GM23338 (cell line): Measurements from ENCODE around the gene DPYSL5. TPM values are rescaled to one million over a fixed set of nuclear protein-coding genes. Genes with fewer than 3 reads are reported as not detected.

Experiments used
- ATAC-seq: fragments of 200-7000 bp; cut with Tn5 transposase; 3 replicates; pipeline ENCODE4 v1.9.1; 2020
- DNase-seq: peaks from one replicate; pipeline ENCODE4 v3.0.0-alpha.2; 2015; ENCODE audit warnings: low spot score
- H2AFZ ChIP-seq: fragments of 200-600 bp; sonication (generic); 2 replicates; pipeline ENCODE4 v1.8.0; 2016; ENCODE audit warnings: antibody characterized with exemption, mild to moderate bottlenecking, moderate library complexity
- H3F3A ChIP-seq: fragments of 200-600 bp; sonication (generic); replicated peaks from 2 replicates; pipeline ENCODE4 v1.8.0; 2017; ENCODE audit warnings: antibody characterized with exemption, mixed run types, low read depth
- H3K27ac ChIP-seq: fragments of 200-600 bp; sonication (generic); 2 replicates; pipeline ENCODE4 v1.6.1; 2016; ENCODE audit warnings: low read depth
- H3K27me3 ChIP-seq: fragments of 200-600 bp; sonication (generic); 2 replicates; pipeline ENCODE4 v1.8.0; 2016; ENCODE audit warnings: mild to moderate bottlenecking, mixed run types, moderate library complexity; ENCODE audit not compliant: insufficient read depth
- H3K36me3 ChIP-seq: fragments of 200-600 bp; sonication (generic); 2 replicates; pipeline ENCODE4 v1.8.0; 2016; ENCODE audit warnings: mild to moderate bottlenecking; ENCODE audit not compliant: insufficient read depth
- H3K4me1 ChIP-seq: fragments of 200-600 bp; sonication (generic); 2 replicates; pipeline ENCODE4 v1.8.0; 2016; ENCODE audit warnings: mild to moderate bottlenecking, moderate library complexity; ENCODE audit not compliant: insufficient read depth
- H3K4me2 ChIP-seq: fragments of 200-600 bp; sonication (generic); 2 replicates; pipeline ENCODE4 v1.7.1; 2017; ENCODE audit warnings: mixed run types
- H3K4me3 ChIP-seq: fragments of 200-600 bp; sonication (generic); 2 replicates; pipeline ENCODE4 v1.6.1; 2016; ENCODE audit warnings: mixed run types
- H3K79me2 ChIP-seq: fragments of 200-600 bp; sonication (generic); replicated peaks from 2 replicates; pipeline ENCODE4 v1.8.0; 2017; ENCODE audit warnings: mild to moderate bottlenecking; ENCODE audit not compliant: insufficient read depth
- H3K9me2 ChIP-seq: fragments of 200-600 bp; sonication (generic); 2 replicates; pipeline ENCODE4 v1.8.0; 2017; ENCODE audit not compliant: insufficient read depth
- H4K20me1 ChIP-seq: fragments of 200-600 bp; sonication (generic); replicated peaks from 2 replicates; pipeline ENCODE4 v1.8.0; 2017; ENCODE audit warnings: mild to moderate bottlenecking; ENCODE audit not compliant: insufficient read depth
- H3K27ac Mint-ChIP-seq: 2 replicates; pipeline ENCODE4 v1.8.0; 2020; ENCODE audit warnings: inconsistent platforms, mild to moderate bottlenecking, moderate library complexity, mixed read lengths
- H3K27me3 Mint-ChIP-seq: 3 replicates; pipeline ENCODE4 v1.8.0; 2022; ENCODE audit warnings: low read depth, mild to moderate bottlenecking, moderate library complexity, mixed read lengths, inconsistent platforms; ENCODE audit not compliant: insufficient read depth, poor library complexity
- H3K36me3 Mint-ChIP-seq: 3 replicates; pipeline ENCODE4 v1.8.0; 2021; ENCODE audit warnings: low read depth, mild to moderate bottlenecking, inconsistent platforms, moderate library complexity, mixed read lengths
- H3K4me1 Mint-ChIP-seq: 3 replicates; pipeline ENCODE4 v1.8.0; 2020; ENCODE audit warnings: mild to moderate bottlenecking, inconsistent platforms, mixed read lengths
- H3K4me3 Mint-ChIP-seq: 3 replicates; pipeline ENCODE4 v1.8.0; 2021; ENCODE audit warnings: moderate library complexity, mild to moderate bottlenecking, inconsistent platforms, mixed read lengths
- H3K9me3 Mint-ChIP-seq: 3 replicates; pipeline ENCODE4 v1.8.0; 2020; ENCODE audit warnings: moderate library complexity, mild to moderate bottlenecking, inconsistent platforms, mixed read lengths
- CREB1 ChIP-seq: fragments of 250-450 bp; sonication (Bioruptor Pico); IDR thresholded peaks from 2 replicates; pipeline ENCODE4 v1.5.0; 2020; ENCODE audit warnings: low read depth, mild to moderate bottlenecking, moderate library complexity
- EZH2 ChIP-seq: fragments of 200-600 bp; sonication (generic); IDR thresholded peaks from one replicate; pipeline ENCODE4 v1.8.0; 2017; ENCODE audit warnings: antibody characterized with exemption, mild to moderate bottlenecking, low read depth; ENCODE audit not compliant: unreplicated experiment
- EZH2phosphoT487 ChIP-seq: fragments of 200-600 bp; sonication (generic); IDR thresholded peaks from one replicate; pipeline ENCODE4 v1.8.1; 2018; ENCODE audit warnings: antibody characterized with exemption; ENCODE audit not compliant: unreplicated experiment
- JUNB ChIP-seq: IDR thresholded peaks from one replicate; pipeline ENCODE4 v1.6.1; 2016; ENCODE audit warnings: antibody characterized with exemption; ENCODE audit not compliant: unreplicated experiment
- NANOG ChIP-seq: IDR thresholded peaks from 2 replicates; pipeline ENCODE4 v1.6.1; 2016; ENCODE audit warnings: antibody characterized with exemption, borderline replicate concordance
- POLR2AphosphoS5 ChIP-seq: IDR thresholded peaks from 2 replicates; pipeline ENCODE4 v1.6.1; 2016; ENCODE audit warnings: antibody characterized with exemption, low read depth
- STAT1 ChIP-seq: IDR thresholded peaks from one replicate; pipeline ENCODE4 v1.6.1; 2016; ENCODE audit warnings: antibody characterized with exemption; ENCODE audit not compliant: unreplicated experiment
- ZNF114 ChIP-seq: fragments of 250-450 bp; sonication (Bioruptor Pico); IDR thresholded peaks from 2 replicates; pipeline ENCODE4 v1.5.0; 2020; ENCODE audit warnings: mild to moderate bottlenecking, moderate library complexity
- ZNF331 ChIP-seq: fragments of 250-450 bp; sonication (Bioruptor Pico); IDR thresholded peaks from 2 replicates; pipeline ENCODE4 v1.5.0; 2020; ENCODE audit warnings: low read depth, mild to moderate bottlenecking, moderate library complexity
- polyA plus RNA-seq: library from polyadenylated mRNA; unstranded; fragments of >200 nt; fragmentation: Nextera tagmentation; extraction: Ambion mirVana; gene quantifications from 2 replicates; pipeline ENCODE4 v1.2.1, GENCODE V29; 2016
- total RNA-seq: library from RNA; depleted of rRNA; stranded (reverse); fragments of >200 nt; shearing (Covaris generic); gene quantifications from 2 replicates; pipeline ENCODE4 v1.2.3, GENCODE V29; 2014
- TF ChIP-seq, protein P1 (sequence below): IDR thresholded peaks from 2 replicates; pipeline ENCODE4 v1.6.1; 2016; ENCODE audit warnings: antibody characterized with exemption
- TF ChIP-seq, protein P2 (sequence below): IDR thresholded peaks from one replicate; pipeline ENCODE4 v1.6.1; 2018; ENCODE audit warnings: antibody characterized with exemption; ENCODE audit not compliant: unreplicated experiment
- TF ChIP-seq, protein P3 (sequence below), 2 experiments: fragments of 200-600 bp in 1 of 2; sonication (generic) in 1 of 2; conservative IDR thresholded peaks; 2 replicates each; pipeline versions ENCODE4 v1.5.1 to v1.6.1; 2016 to 2017; ENCODE audit warnings: antibody characterized with exemption in 2 of 2, low read depth in 2 of 2, mild to moderate bottlenecking in 2 of 2, moderate library complexity in 1 of 2
- TF ChIP-seq, protein P4 (sequence below): fragments of 250-450 bp; sonication (Bioruptor Pico); IDR thresholded peaks from 2 replicates; pipeline ENCODE4 v1.5.0; 2020; ENCODE audit warnings: mild to moderate bottlenecking, moderate library complexity

The DPYSL5 gene
- total and polyA plus RNA-seq, 2 experiments from 2014 or later: 3.1 to 8.1 TPM

DNA sequence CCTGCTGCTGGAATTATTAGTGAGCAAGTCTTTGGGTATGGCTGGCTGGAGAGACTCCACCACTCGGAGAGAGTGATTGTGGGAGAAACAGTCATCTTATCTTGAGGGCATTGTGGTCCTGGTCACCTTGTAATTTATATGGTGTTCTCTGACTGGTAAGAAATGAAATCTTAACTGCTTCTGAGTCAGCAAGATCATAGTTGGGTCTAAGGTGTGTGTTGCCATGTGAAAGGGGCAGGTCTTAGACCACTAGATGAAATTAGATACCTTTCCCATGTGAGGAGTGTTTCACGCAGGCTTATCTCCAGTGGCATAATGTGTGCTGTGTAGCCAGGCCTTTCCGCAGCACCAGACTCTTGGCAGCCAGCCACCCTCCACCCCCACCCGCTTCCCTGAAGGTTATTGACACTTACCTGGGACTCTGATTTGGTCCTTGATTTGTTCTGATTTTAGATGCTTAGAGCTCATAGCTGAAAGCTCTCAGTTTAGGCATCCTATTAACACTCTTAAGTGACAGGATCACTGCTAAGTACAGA lies 130.2 kb downstream of the DPYSL5 start:
- no peaks in the 10 kb centered on the region for H3K79me2 ChIP-seq
- peaks cover 13% of the 10 kb centered on the region; the same call in 1 of the 2 replicates for H3K4me1 ChIP-seq
- no peak overlapping the region for H3K4me3 Mint-ChIP-seq
- H2AFZ ChIP-seq: no peak overlapping the region
- DNase-seq: no peak
- no peak overlapping the region for H3K4me2 ChIP-seq
- no peaks in the 10 kb centered on the region for H3K36me3 Mint-ChIP-seq
- H3K4me3 ChIP-seq: no peak overlapping the region
- H3K27ac ChIP-seq: no peak overlapping the region
- H3K9me3 Mint-ChIP-seq: no peaks in the 10 kb centered on the region
- 0 out of 2 replicates have a peak, but pooled peaks cover under 1% of the 10 kb centered on the region for H3F3A ChIP-seq
- no peaks in the 10 kb centered on the region for H4K20me1 ChIP-seq
- H3K9me2 ChIP-seq: no peaks in the 10 kb centered on the region
- H3K27ac Mint-ChIP-seq: no peak overlapping the region
- H3K27me3 Mint-ChIP-seq: no peaks in the 10 kb centered on the region
- H3K4me1 Mint-ChIP-seq: peaks cover 20% of the 10 kb centered on the region
- no peak for ATAC-seq
- H3K36me3 ChIP-seq: no peaks in the 10 kb centered on the region
- H3K27me3 ChIP-seq: 0 out of 2 replicates have a peak, but pooled peaks cover under 1% of the 10 kb centered on the region
- no peak for TF ChIP-seq EZH2phosphoT487
- TF ChIP-seq STAT1: no peak
- no peak for TF ChIP-seq JUNB
- TF ChIP-seq CREB1: no peak
- TF ChIP-seq POLR2AphosphoS5: no peak
- TF ChIP-seq, protein P1, sequence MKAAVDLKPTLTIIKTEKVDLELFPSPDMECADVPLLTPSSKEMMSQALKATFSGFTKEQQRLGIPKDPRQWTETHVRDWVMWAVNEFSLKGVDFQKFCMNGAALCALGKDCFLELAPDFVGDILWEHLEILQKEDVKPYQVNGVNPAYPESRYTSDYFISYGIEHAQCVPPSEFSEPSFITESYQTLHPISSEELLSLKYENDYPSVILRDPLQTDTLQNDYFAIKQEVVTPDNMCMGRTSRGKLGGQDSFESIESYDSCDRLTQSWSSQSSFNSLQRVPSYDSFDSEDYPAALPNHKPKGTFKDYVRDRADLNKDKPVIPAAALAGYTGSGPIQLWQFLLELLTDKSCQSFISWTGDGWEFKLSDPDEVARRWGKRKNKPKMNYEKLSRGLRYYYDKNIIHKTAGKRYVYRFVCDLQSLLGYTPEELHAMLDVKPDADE: no peak
- TF ChIP-seq, protein P2, sequence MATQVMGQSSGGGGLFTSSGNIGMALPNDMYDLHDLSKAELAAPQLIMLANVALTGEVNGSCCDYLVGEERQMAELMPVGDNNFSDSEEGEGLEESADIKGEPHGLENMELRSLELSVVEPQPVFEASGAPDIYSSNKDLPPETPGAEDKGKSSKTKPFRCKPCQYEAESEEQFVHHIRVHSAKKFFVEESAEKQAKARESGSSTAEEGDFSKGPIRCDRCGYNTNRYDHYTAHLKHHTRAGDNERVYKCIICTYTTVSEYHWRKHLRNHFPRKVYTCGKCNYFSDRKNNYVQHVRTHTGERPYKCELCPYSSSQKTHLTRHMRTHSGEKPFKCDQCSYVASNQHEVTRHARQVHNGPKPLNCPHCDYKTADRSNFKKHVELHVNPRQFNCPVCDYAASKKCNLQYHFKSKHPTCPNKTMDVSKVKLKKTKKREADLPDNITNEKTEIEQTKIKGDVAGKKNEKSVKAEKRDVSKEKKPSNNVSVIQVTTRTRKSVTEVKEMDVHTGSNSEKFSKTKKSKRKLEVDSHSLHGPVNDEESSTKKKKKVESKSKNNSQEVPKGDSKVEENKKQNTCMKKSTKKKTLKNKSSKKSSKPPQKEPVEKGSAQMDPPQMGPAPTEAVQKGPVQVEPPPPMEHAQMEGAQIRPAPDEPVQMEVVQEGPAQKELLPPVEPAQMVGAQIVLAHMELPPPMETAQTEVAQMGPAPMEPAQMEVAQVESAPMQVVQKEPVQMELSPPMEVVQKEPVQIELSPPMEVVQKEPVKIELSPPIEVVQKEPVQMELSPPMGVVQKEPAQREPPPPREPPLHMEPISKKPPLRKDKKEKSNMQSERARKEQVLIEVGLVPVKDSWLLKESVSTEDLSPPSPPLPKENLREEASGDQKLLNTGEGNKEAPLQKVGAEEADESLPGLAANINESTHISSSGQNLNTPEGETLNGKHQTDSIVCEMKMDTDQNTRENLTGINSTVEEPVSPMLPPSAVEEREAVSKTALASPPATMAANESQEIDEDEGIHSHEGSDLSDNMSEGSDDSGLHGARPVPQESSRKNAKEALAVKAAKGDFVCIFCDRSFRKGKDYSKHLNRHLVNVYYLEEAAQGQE: no peak
- TF ChIP-seq NANOG: no peak
- TF ChIP-seq, protein P3, sequence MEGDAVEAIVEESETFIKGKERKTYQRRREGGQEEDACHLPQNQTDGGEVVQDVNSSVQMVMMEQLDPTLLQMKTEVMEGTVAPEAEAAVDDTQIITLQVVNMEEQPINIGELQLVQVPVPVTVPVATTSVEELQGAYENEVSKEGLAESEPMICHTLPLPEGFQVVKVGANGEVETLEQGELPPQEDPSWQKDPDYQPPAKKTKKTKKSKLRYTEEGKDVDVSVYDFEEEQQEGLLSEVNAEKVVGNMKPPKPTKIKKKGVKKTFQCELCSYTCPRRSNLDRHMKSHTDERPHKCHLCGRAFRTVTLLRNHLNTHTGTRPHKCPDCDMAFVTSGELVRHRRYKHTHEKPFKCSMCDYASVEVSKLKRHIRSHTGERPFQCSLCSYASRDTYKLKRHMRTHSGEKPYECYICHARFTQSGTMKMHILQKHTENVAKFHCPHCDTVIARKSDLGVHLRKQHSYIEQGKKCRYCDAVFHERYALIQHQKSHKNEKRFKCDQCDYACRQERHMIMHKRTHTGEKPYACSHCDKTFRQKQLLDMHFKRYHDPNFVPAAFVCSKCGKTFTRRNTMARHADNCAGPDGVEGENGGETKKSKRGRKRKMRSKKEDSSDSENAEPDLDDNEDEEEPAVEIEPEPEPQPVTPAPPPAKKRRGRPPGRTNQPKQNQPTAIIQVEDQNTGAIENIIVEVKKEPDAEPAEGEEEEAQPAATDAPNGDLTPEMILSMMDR (conservative IDR thresholded peaks at IDR 0.05; ENCODE audit: low read depth in 2 of 2): no peak
- TF ChIP-seq, protein P4, sequence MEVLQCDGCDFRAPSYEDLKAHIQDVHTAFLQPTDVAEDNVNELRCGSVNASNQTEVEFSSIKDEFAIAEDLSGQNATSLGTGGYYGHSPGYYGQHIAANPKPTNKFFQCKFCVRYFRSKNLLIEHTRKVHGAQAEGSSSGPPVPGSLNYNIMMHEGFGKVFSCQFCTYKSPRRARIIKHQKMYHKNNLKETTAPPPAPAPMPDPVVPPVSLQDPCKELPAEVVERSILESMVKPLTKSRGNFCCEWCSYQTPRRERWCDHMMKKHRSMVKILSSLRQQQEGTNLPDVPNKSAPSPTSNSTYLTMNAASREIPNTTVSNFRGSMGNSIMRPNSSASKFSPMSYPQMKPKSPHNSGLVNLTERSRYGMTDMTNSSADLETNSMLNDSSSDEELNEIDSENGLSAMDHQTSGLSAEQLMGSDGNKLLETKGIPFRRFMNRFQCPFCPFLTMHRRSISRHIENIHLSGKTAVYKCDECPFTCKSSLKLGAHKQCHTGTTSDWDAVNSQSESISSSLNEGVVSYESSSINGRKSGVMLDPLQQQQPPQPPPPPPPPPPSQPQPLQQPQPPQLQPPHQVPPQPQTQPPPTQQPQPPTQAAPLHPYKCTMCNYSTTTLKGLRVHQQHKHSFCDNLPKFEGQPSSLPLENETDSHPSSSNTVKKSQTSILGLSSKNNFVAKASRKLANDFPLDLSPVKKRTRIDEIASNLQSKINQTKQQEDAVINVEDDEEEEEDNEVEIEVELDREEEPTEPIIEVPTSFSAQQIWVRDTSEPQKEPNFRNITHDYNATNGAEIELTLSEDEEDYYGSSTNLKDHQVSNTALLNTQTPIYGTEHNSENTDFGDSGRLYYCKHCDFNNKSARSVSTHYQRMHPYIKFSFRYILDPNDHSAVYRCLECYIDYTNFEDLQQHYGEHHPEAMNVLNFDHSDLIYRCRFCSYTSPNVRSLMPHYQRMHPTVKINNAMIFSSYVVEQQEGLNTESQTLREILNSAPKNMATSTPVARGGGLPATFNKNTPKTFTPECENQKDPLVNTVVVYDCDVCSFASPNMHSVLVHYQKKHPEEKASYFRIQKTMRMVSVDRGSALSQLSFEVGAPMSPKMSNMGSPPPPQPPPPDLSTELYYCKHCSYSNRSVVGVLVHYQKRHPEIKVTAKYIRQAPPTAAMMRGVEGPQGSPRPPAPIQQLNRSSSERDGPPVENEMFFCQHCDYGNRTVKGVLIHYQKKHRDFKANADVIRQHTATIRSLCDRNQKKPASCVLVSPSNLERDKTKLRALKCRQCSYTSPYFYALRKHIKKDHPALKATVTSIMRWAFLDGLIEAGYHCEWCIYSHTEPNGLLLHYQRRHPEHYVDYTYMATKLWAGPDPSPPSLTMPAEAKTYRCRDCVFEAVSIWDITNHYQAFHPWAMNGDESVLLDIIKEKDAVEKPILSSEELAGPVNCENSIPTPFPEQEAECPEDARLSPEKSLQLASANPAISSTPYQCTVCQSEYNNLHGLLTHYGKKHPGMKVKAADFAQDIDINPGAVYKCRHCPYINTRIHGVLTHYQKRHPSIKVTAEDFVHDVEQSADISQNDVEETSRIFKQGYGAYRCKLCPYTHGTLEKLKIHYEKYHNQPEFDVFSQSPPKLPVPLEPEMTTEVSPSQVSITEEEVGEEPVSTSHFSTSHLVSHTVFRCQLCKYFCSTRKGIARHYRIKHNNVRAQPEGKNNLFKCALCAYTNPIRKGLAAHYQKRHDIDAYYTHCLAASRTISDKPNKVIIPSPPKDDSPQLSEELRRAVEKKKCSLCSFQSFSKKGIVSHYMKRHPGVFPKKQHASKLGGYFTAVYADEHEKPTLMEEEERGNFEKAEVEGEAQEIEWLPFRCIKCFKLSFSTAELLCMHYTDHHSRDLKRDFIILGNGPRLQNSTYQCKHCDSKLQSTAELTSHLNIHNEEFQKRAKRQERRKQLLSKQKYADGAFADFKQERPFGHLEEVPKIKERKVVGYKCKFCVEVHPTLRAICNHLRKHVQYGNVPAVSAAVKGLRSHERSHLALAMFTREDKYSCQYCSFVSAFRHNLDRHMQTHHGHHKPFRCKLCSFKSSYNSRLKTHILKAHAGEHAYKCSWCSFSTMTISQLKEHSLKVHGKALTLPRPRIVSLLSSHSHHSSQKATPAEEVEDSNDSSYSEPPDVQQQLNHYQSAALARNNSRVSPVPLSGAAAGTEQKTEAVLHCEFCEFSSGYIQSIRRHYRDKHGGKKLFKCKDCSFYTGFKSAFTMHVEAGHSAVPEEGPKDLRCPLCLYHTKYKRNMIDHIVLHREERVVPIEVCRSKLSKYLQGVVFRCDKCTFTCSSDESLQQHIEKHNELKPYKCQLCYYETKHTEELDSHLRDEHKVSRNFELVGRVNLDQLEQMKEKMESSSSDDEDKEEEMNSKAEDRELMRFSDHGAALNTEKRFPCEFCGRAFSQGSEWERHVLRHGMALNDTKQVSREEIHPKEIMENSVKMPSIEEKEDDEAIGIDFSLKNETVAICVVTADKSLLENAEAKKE (CRISPR knock-in tag): no peak
- no peak for TF ChIP-seq ZNF331 (CRISPR knock-in tag)
- no peak for TF ChIP-seq ZNF114
- no peak for TF ChIP-seq EZH2
